OCI-LY1 (cell line): ENCODE data around the gene SCARB2.

Experiments used
- H2AFZ ChIP-seq: fragments of 200-600 bp; sonication (generic), shearing (Covaris generic); 2 replicates; pipeline ENCODE4 v1.6.0; 2014; ENCODE audit warnings: antibody characterized with exemption, mild to moderate bottlenecking, low read length
- H3F3A ChIP-seq: fragments of 200-600 bp; sonication (generic), shearing (Covaris generic); 2 replicates; pipeline ENCODE4 v1.6.0; 2014; ENCODE audit warnings: mild to moderate bottlenecking, antibody characterized with exemption, low read length, moderate library complexity; ENCODE audit not compliant: insufficient read depth
- H3K27ac ChIP-seq: fragments of 200-600 bp; sonication (generic); 2 replicates; pipeline ENCODE4 v1.5.1; 2014; ENCODE audit warnings: low read length, mixed run types, mild to moderate bottlenecking, low read depth; ENCODE audit not compliant: poor library complexity, severe bottlenecking
- H3K27me3 ChIP-seq: fragments of 200-600 bp; sonication (generic); 2 replicates; pipeline ENCODE4 v1.6.0; 2014; ENCODE audit warnings: antibody characterized with exemption, mild to moderate bottlenecking, low read length, moderate library complexity; ENCODE audit not compliant: insufficient read depth
- H3K36me3 ChIP-seq: fragments of 200-600 bp; sonication (generic); 2 replicates; pipeline ENCODE4 v1.6.1; 2014; ENCODE audit warnings: mild to moderate bottlenecking, antibody characterized with exemption, low read length, moderate library complexity, mixed read lengths; ENCODE audit not compliant: insufficient read depth
- H3K4me1 ChIP-seq: fragments of 200-600 bp; sonication (generic); 2 replicates; pipeline ENCODE4 v1.5.1; 2014; ENCODE audit warnings: mild to moderate bottlenecking, low read length, moderate library complexity; ENCODE audit not compliant: insufficient read depth, severe bottlenecking
- H3K4me2 ChIP-seq: fragments of 200-600 bp; sonication (generic), shearing (Covaris generic); 2 replicates; pipeline ENCODE4 v1.6.1; 2014; ENCODE audit warnings: low read length
- H3K4me3 ChIP-seq: fragments of 200-600 bp; sonication (generic); 2 replicates; pipeline ENCODE4 v1.5.1; 2014; ENCODE audit warnings: low read length, low read depth, mild to moderate bottlenecking, mixed read lengths; ENCODE audit not compliant: poor library complexity, severe bottlenecking
- H3K79me2 ChIP-seq: fragments of 200-600 bp; shearing (Covaris generic); 2 replicates; pipeline ENCODE4 v1.6.1; 2016; ENCODE audit warnings: mixed run types, low read length, mixed read lengths; ENCODE audit not compliant: insufficient read depth
- H3K9ac ChIP-seq: fragments of 200-600 bp; sonication (generic), shearing (Covaris generic); 2 replicates; pipeline ENCODE4 v1.6.1; 2014; ENCODE audit warnings: mild to moderate bottlenecking, low read length, mixed read lengths
- H3K9me2 ChIP-seq: fragments of 200-600 bp; sonication (generic), shearing (Covaris generic); 2 replicates; pipeline ENCODE4 v1.6.1; 2014; ENCODE audit warnings: low read depth, mild to moderate bottlenecking, low read length, mixed read lengths
- H3K9me3 ChIP-seq: fragments of 200-600 bp; shearing (Covaris generic); 2 replicates; pipeline ENCODE4 v1.6.1; 2014; ENCODE audit warnings: low read length, mixed read lengths
- H4K20me1 ChIP-seq: fragments of 200-600 bp; sonication (generic), shearing (Covaris generic); 2 replicates; pipeline ENCODE4 v1.6.0; 2016; ENCODE audit warnings: mild to moderate bottlenecking, low read length; ENCODE audit not compliant: insufficient read depth
- CTCF ChIP-seq: fragments of 200-600 bp; sonication (generic), shearing (Covaris generic); IDR thresholded peaks from 2 replicates; pipeline ENCODE4 v1.5.1; 2017; ENCODE audit warnings: mild to moderate bottlenecking, antibody characterized with exemption, low read length, moderate library complexity, mixed read lengths
- EZH2 ChIP-seq: fragments of 200-600 bp; sonication (generic), shearing (Covaris generic); IDR thresholded peaks from 2 replicates; pipeline ENCODE4 v1.8.0; 2017; ENCODE audit warnings: borderline replicate concordance, mixed run types, mild to moderate bottlenecking, antibody characterized with exemption, low read length, moderate library complexity, mixed read lengths

The SCARB2 gene

GRCh38 chr4:76156635-76157034 lies 57.0 kb downstream of the SCARB2 start:
- Histone ChIP-seq H3K36me3 (no peaks in the 10 kb centered on the region), H3K4me2 (no peak overlapping the region), H3F3A (no peaks in the 10 kb centered on the region), H2AFZ (no peak overlapping the region), H3K27ac (no peak overlapping the region), H4K20me1 (no peaks in the 10 kb centered on the region), H3K4me3 (no peak overlapping the region), H3K4me1 (no peaks in the 10 kb centered on the region), H3K9ac (no peak overlapping the region), H3K9me2 (no peaks in the 10 kb centered on the region), H3K79me2 (no peaks in the 10 kb centered on the region), H3K27me3 (no peaks in the 10 kb centered on the region), H3K9me3 (no peaks in the 10 kb centered on the region)
- no peak for TF ChIP-seq CTCF
- no peak for TF ChIP-seq EZH2

GRCh38 chr4:76155979-76156378 lies 57.6 kb downstream of the SCARB2 start:
- TF ChIP-seq CTCF (no peak), EZH2 (no peak)
- Histone ChIP-seq H3K4me1 (no peaks in the 10 kb centered on the region), H3K9me3 (no peaks in the 10 kb centered on the region), H3K4me3 (no peak overlapping the region), H2AFZ (no peak overlapping the region), H3K79me2 (no peaks in the 10 kb centered on the region), H3K36me3 (no peaks in the 10 kb centered on the region), H3K27me3 (no peaks in the 10 kb centered on the region), H3K9ac (no peak overlapping the region), H3K9me2 (no peaks in the 10 kb centered on the region), H4K20me1 (no peaks in the 10 kb centered on the region), H3K4me2 (no peak overlapping the region), H3F3A (no peaks in the 10 kb centered on the region), H3K27ac (no peak overlapping the region)

GRCh38 chr4:76153356-76153755 lies 60.3 kb downstream of the SCARB2 start:
- no peaks in the 10 kb centered on the region for H4K20me1 ChIP-seq

More at GRCh38 chr4:76153356-76153755, 60.3 kb downstream of the SCARB2 start:
- Histone ChIP-seq H3K27me3 (no peaks in the 10 kb centered on the region), H3K79me2 (peaks cover 3% of the 10 kb centered on the region; the same call in 1 of the 2 replicates), H3K9me2 (no peaks in the 10 kb centered on the region), H3K4me1 (peaks cover 10% of the 10 kb centered on the region), H3K9me3 (no peaks in the 10 kb centered on the region), H2AFZ (no peak overlapping the region), H3F3A (no peaks in the 10 kb centered on the region), H3K27ac (no peak overlapping the region), H3K36me3 (no peaks in the 10 kb centered on the region), H3K4me3 (no peak overlapping the region), H3K4me2 (no peak overlapping the region), H3K9ac (no peak overlapping the region)
- no peak for TF ChIP-seq EZH2
- no peak for TF ChIP-seq CTCF
